Measurements from ENCODE around the gene LRP1-AS.

LRP1-AS gene

DNA sequence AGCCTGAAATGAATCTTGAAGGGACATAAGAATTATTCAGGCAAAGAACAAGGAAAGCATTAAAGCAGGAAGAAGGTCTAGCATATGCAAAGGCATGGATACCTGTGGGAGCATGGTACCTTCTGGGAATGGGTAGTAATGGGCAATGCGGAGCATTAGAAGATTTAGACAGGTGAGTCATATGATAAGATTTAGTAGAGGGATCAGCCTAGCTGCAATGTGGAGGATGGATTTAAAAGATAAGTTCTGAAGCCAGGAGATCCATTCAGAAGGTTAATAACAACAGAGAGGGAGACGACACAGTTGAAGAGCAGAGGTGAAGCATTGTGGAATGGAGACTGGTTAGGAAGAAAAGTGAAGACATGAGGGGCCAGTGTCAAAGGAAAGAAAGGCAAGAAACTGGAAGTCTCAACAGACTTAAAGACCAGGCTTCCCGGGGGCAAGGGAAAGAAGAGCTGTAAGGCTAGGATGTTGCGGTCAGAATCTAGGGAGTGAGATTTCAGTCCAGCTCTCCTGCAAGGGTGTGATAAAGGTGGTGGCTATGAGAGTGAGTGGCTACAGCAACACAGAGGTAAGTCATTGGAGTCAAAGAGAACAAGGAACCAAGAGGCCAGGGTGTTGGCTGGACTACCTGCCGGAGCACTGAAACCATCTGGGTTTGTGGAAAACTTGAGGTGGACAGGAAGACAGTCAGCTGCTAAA lies 30.7 kb downstream of the LRP1-AS start:
- DNase-seq = no peak

DNA sequence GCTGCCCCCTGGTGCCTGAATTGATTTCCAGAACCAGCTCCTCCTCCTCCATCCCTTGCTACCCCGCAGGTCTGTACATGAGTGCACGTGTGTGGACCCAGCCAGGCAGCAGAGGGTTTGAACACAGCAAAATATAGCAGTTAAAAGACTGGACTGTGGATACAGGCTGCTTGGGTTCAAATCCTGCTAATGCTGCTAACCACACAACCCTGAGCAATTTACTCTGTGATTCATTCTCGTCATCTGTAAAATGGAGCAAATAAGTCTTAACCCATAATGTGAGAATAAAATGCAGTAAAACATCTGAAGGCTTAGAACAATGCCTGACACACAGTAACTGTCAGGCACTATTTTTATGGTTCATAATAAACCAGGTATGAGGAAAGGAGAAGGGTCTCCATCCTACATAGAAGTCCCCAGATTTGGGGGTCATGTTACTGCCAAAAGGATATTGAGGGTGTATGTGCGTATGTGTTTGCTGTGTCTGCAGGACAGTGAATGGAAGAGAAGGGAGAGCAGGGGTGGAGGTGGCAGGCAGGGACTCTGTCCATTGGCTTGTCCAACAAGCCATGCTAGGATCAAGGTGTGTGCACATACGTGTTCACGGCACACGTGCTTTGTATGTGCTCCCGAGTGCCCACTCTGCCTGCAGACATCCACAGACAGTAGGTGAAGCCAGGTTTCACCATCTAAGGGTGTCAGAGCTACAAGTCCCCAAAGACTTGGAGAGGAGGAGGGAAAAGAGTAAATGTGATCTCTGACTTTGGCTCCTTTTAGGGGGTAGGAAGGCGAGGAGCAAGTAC lies 34.7 kb downstream of the LRP1-AS start:
- no peak for DNase-seq

DNA sequence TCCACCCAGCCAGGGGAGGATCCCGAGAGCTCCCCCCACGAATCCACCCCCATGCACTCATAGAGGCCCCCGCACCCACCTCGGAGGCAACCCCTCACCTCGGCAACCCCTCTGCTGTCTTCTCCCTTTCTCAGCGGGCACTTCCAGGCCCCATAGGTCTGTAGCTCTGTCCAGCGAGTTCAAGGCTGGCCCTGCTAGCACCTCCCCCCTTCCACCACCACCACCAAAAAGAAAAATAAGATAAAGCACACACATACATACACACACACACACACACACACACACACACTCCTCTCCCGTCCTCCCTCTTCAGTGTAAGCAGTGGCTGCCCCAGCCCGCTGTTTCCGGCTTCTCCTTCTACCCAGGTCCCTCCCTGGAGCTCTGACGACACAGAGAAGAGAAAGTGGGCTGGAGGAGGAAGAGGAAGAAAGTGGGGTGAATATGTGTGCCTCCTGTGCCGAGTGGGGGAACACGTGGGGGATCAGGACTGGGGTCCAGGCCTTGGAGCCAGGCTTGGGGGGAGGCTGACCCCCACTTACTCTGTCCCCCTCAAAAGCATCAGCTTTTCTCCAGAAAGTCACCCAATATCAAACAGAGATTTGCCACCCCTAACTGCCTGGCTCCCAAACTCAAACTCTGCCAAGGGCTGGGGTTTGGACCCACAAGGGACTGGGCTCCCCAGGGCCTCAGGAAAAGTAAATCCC lies 36.2 kb downstream of the LRP1-AS start, which contains the start of gene STAT6:
STAT6 (minus strand) TSS at position 332 of the 704 bp plus-strand sequence. CDS start 3,084 bp downstream, outside the sequence.
- DNase-seq = peak; percentile 90

DNA sequence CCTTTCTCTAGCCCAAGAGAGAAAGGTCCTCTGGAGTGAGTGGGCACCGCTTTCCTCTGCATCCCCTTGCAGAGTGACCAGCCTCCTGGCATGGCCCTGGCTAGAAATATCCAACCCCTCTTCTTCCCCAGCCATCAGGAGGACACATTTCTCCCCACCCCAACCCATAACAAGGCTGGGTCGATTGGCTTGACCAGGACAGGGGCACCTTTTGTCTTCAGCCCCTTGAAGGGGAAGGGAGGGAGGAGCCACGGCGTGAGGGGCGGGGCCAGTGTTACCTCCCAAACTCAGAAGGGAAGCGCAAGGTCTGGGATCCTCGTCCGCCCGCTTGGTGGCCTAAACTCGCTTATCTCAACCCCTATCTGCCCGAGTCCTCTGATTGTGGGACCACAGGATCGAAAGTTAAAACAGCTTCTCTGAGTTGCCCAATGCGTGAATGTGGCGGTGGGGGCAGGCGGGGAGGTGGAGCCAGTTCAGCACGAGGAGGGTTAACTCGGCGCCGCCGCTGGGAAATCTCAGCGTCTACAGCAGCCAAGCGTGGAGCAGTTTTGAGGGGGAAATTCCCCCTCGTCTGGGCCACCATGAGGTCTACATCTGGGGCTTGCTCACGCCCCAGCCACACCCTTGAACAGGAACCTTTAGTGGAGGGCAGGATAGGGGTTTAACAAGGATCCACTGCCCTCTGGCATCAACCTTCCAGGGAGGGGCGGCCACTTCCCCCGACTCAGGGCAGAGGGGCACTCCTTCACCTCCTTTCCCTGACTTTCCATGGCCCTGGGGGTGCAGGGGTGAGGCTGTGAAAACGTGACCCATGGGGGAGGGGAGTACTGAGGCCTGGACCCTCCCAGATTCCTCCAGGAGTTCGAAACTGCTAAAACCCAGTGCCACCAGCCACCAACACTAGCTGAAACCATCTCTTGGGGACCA lies 37.1 kb downstream of the LRP1-AS start:
- peak; percentile 50 for DNase-seq

DNA sequence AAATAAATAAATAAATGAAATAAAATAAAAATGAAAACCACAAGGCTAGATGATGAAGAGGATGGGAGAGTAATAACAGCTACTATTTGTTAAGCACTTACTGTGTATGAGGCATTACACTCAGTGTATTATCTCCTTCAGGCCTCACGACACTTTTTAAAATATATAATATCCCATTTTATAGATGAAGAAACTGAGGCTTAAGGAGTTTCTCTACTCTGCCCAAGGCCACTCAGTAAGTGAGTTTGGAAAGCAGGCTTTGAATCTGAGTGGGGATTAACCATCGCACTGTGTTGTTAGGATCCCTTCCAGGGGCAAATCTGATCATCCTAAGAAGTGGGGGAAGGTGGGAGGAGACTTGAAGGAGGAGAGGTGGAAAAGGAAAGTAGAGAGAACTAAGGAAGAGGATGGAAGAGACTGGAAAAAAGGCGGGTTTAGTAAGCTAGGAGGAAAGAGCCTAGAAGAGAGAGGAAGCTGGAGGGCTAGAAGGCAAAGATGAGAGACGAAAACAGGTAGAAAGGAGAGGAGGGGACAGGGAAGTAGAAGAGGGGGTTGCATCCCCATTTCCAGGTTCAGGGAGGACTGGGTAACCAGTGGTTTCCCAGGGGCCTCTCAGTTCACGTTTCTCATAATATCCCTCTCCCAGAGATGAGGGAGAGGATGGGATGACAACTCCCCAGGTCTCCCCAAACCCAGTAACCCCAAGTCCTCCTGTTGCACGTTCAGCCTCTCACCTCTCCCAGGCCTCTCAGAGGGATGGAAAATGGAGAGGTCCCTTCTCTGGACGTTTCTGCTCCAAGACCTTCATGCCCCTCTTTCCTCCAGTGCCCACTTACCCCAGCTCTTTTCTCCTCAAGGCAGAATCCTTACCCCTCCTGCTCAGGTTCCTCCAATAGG lies 38.0 kb downstream of the LRP1-AS start:
- DNase-seq = no peak

DNA sequence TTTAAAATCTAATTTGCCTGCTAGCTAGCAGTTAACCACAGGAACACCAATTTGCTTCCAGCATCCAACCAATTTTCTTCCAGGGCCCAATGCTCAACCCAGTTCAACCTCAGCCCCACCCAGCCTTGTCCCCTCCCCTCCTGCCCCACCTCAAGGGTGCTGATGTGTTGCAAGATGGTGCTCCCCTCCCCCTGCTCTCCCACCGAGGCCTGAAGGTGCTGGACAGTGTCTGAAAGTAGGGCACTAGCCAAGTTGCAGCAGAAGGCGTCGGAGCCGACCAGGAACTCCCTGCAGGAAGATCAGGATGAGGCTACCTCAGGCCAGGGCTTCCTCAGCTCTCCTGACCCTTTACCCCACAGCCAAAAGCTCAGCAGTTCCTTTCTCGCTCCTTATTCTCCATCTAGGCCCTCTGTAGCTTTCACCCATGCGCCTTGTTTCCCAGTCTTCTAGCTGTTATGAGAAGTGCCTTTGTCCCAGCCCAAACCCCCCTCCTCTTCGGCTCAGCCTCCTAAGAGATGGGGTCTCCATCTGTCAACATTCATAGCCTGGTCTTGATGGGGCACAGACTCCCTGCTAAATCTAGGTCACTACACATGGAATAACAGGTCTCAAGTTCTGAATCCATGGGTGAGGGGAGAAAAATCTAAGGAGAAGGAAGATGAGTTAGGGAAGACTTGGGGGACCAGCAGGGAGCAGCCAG lies 39.8 kb downstream of the LRP1-AS start:
- no peak for DNase-seq

DNA sequence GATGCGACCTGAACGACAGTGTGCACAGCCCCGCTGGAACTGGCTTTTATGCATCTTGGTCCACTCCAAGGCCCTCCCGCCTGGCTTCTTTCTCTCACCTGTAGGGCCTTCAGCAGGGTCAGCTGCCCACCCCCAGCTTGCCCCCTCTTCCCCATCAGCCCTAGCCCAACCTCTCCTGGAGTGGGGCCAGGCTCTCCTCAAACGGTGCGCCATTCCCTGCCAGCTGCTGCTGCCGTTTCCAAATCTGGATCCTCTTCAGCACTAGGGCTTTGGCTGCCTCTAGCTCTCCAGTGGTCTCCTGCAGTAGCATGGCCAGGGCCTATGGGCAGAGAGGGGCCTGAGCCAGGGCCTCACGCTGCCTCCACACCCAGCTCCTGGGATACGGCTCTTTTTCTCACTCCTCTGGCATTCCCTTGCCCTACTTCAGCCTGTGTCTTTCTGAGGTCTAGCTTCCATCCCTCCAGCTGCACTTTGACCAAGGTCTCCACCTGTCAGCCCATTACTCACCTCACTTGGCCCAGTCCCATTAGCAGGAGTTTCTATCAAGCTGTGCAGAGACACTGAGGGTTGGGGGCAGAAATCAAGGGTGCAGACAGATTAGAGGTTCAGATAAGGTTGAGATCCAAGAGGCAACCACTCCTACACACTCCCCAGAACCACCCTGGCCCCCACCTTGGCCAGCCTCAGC lies 41.3 kb downstream of the LRP1-AS start:
- no peak for DNase-seq

DNA sequence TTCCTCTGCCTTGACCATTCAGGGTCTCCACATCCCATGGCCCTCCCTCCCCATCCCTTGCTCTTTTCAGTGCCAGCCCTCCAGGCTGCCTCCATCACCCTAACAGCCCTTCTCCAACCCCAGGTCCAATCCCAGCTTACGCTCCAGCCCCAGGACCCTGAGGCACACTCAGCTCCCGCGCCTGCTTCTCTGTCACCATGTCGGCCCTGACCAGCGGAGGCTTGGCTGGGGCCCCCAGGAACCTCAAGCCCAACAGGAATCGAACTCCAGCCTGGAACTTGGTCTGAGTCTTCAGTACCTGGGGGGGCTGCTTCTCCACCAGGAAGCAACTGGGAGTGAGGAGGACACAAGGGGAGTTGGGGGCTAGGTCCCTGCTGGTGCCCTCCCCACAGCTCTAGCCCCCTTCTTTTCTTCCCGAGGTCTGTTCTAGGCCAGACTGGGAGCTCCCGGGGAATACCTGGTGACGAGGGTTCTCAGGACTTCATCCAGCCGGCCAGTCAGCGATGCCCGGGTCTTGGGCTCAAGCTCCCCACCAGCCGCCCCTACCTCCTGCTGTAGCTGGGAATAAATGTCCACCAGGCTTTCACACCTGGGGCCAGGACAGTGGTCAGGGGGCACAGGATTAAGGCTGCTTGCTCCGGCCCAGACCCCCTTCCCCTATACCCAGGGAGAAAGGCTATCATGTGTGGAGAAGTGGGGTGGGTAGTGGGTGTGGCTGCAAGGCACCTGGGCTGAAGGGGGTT lies 42.2 kb downstream of the LRP1-AS start:
- DNase-seq = no peak

DNA sequence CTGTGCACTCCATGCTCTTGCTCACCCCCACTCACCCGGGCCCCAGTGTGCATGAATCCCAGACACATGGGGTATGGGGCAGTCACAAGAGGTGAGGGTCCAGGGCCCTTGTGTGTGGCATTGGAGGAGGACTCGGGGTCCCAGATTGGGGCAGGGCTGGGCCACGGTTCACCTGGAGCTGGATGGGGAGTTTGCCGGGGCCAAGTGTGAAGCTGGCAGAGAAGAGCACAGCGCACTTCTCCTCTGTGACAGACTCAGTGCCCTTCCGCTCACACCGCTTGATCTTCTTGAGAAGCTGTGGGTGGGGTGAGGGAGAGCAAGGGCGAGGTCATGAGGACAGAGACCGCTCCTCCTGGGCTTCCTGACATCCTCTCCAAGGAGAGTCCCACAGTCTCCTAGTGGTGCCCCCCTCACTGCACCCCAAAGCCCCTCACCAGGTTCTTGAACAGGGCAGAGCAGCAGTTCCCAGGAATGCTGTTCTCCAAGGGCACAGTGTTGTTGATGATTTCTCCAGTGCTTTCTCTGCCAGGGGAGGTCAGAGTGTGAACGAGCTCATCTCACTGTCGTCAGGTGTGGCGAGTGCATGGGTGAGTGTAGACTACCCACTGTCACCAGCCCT lies 43.0 kb downstream of the LRP1-AS start:
- no peak for DNase-seq

DNA sequence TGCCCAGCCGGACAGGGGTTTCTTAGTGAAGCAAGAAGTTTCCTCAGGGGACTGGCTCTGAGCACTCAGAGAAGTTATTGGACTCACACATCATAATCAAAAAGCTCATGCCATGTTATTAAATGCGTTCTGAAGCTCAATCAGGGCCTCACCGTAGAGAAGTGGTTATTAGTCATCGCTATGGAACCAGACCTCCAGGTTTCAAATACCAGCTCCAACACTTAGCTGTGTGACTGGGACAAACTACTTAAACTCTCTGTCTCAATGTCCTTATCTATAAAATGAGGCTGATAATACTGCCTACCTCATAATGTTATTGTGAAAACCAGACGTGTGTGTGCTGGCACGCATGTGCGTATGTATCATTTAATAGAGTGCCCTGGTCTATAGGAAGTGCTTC lies 43.6 kb downstream of the LRP1-AS start:
- no peak for DNase-seq

DNA sequence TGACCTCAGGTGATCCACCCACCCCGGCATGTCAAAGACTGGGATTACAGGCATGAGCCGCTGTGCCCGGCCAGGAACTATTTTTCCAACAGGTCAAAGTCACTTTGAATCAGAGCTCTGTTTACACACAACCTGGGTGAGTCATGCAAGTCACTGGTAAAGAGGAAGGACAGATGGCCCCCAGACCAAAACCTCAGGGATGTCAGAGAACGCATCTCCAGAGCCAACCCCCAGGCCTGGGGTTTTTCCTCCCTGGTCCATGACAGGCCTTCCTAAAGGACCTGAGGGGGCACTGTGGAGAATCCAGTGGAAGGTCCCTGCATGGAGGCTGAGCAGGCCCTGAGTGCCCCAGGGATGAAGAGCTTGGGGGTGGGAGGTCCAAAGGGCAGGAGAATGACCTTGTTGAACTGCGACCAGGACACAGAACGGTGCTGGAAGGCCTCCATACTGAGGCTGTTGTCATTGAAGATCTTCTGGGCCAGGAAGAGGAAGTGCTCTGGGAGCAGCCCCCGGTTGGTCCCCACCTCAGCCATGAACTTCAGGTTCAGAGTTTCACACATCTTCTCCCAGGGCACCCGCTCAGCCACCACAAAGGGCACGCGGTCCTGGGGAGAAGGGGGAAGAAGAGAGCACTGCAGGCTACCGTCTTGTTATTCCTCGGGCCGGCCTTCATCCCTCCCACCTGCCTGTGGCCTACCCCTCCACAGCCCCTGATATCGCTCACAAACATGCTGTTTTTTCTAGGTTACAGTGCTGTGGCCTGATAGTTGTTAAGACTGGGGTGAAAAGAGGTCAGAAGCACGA lies 45.3 kb downstream of the LRP1-AS start:
- no peak for DNase-seq

DNA sequence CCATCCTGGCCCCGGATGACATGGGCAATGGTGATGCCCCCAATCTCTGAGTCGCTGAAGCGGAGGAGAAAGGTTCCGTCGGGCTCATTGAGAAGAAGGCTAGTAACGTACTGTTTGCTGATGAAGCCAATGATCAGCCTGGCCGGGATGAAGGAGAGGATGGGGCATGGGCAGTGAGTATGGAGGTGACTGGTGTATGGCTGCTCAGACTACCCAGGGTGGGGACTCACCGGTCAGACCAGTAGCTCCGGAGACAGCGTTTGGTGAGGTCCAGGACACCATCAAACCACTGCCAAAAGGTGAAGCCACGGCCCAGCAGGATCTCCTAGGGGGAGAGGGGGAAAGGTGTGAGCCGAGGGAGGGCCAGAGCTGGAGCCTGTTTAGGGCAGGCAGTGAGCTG lies 47.7 kb downstream of the LRP1-AS start:
- DNase-seq = no peak

DNA sequence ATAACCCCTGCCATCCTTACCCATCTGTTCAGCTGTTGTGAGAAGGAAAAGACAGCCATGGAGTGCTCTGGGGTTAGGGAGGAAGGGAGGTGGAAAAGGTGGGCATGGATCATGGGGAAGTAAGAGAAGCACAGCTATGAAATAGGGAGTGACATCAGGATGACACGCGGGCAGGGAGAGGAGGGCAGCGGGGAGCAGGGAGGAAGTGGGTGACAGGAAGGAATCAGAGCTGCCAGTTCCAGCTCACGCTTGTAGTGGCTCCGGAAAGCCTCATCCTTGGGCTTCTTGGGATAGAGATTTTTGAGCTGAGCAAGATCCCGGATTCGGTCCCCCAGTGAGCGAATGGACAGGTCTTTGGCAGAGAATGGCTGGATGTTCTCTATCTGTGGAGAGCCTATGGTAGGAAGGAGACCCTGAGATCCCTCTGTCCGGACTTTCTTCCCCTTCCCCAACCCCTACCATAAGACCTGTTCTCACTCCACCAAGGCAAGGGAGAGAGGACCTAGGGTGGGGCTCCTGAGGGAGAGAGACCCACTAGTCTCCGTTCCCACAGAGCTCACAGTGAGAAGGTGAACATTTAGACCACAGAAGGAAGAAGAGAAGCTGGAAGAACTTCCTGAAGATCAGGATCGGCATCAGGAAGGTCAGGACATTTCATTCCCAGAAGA lies 48.2 kb downstream of the LRP1-AS start:
- no peak for DNase-seq

DNA sequence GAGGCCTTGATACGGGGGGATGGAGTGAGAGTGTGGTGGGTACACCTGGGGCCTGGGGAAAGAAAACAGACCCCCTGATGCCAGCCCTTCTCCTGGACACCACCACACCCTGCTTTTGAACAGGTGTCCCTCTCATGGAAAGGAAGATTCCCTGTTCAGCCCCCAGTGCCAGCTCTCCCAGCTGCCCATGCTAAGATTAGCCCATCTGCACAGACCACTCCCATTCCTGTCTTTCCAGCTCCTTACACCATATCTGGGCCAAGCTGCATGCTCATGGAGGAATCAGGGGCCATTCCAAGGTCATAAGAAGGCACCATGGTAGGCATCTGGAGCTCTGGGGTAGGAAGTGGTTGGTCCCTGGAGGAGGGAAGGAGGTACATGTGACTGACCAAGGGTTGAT lies 48.9 kb downstream of the LRP1-AS start:
- no peak for DNase-seq

DNA sequence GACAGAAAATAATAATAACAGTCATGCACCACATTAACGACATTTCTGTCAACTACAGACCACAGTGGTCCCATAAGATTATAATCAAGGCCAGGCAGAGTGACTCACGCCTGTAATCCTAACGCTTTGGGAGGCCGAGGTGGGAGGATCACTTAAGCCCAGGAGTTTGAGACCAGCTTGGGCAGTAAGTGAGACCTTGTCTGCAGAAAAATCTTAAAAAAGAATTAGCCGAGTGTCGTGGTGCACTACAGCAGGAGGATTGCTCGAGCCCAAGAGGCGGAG lies 49.9 kb downstream of the LRP1-AS start:
- no peak for DNase-seq

DNA sequence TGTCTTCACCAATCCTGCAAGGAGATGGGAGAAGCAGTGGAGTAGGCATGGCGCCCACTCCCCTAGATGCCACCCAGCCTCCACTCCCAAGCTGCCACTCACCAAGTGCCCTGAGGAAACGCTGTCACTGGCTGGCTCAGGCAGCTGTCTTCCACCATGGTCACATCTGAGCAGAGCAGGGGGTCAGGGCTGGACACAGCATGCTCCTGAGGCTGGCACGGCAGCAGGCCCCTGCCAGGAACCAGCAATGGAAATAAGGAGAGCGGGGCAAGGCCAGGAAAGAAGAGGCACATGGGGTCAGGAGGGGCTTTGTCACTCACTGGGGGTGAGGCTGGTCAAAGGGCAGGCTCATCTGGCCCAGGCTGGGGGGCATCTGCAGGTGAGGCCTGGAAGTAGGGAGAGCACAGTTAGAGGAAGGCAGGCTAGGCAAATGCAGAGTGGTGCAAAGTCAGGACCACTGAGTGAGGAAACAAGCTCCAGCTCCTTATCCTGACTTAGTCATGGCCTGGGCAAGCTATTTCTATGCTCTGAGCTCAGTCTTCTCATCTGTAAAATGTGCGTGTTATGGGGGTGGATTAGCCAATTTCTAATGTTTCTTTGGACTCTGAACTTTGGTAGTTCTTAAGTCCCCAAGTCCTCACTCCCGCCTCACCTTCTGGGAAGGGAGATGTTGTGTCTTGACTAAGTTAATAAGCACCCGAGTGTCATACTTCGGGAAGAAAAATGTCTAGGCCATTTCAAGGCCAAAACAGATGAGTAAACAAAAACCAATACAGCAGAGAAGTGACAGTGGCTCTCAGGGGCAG lies 50.5 kb downstream of the LRP1-AS start:
- DNase-seq = no peak

DNA sequence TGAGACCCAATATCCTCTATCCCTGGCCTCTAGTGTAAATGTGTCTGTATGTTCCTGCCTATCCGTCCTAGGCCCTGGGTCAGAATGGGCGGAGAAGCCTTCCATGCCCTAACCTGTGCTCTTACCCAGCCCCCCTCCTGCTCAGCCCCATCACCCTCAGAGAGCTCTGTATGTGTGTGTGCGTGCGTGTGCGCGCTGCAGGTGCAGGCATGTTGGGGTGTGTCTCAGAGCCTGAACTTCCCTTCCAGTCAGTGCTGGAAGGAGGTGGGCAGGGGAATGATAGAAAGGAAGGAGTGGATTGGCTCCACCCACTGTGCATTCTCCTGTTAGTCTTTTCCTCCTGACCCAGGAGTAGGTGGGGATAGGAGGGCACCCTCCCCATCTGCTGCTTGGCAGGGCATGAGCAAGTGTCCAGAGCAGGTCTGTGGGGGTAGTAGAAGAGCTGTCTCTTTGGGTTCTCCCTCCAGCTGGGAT lies 51.3 kb downstream of the LRP1-AS start:
- no peak for DNase-seq
